PC-3 (cell line): ENCODE measurements around the gene JPH3.

Experiments used
- EZH2 ChIP-seq: fragments of 300-600 bp; sonication (generic); IDR thresholded peaks from one replicate; pipeline ENCODE4 v1.6.1; 2017; ENCODE audit warnings: antibody characterized with exemption, mild to moderate bottlenecking, low read length; ENCODE audit not compliant: unreplicated experiment
- EZH2phosphoT487 ChIP-seq: fragments of 300-600 bp; sonication (generic); IDR thresholded peaks from 2 replicates; pipeline ENCODE4 v1.6.1; 2018; ENCODE audit warnings: mild to moderate bottlenecking, antibody characterized with exemption, low read length, borderline replicate concordance
- TF ChIP-seq, protein P1 (sequence below): fragments of 300-600 bp; sonication (generic); conservative IDR thresholded peaks from 2 replicates; pipeline ENCODE4 v1.5.1; 2017; ENCODE audit warnings: antibody characterized with exemption, low read depth, mild to moderate bottlenecking, low read length

- TF ChIP-seq, protein P1, sequence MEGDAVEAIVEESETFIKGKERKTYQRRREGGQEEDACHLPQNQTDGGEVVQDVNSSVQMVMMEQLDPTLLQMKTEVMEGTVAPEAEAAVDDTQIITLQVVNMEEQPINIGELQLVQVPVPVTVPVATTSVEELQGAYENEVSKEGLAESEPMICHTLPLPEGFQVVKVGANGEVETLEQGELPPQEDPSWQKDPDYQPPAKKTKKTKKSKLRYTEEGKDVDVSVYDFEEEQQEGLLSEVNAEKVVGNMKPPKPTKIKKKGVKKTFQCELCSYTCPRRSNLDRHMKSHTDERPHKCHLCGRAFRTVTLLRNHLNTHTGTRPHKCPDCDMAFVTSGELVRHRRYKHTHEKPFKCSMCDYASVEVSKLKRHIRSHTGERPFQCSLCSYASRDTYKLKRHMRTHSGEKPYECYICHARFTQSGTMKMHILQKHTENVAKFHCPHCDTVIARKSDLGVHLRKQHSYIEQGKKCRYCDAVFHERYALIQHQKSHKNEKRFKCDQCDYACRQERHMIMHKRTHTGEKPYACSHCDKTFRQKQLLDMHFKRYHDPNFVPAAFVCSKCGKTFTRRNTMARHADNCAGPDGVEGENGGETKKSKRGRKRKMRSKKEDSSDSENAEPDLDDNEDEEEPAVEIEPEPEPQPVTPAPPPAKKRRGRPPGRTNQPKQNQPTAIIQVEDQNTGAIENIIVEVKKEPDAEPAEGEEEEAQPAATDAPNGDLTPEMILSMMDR: no peak
- TF ChIP-seq EZH2: no peak
- no peak for TF ChIP-seq EZH2phosphoT487
These were observed 18.0 kb upstream of the JPH3 start for GRCh38 chr16:87584271-87584670.
